Neural cell (in vitro differentiated cells): Measurements from ENCODE around the gene CERS1. TPM values are rescaled to one million over a fixed set of nuclear protein-coding genes. Genes with fewer than 3 reads are reported as not detected.

Experiments used
- H2AFZ ChIP-seq: fragments of 200-600, 300-800 bp; sonication (generic), shearing (Covaris generic); 2 replicates; pipeline ENCODE4 v1.6.0; 2014; ENCODE audit warnings: low read depth, mild to moderate bottlenecking, antibody characterized with exemption, low read length, moderate library complexity
- H3F3A ChIP-seq: fragments of 200-600 bp; shearing (Covaris generic); 2 replicates; pipeline ENCODE4 v1.6.1; 2016; ENCODE audit warnings: mild to moderate bottlenecking, moderate library complexity, mixed read lengths, antibody characterized with exemption, low read length; ENCODE audit not compliant: insufficient read depth, poor library complexity, severe bottlenecking
- H3K27ac ChIP-seq: fragments of 200-600, 300-800 bp; sonication (generic), shearing (Covaris generic); 2 replicates; pipeline ENCODE4 v1.5.1; 2014; ENCODE audit warnings: mild to moderate bottlenecking, low read length, moderate library complexity
- H3K27me3 ChIP-seq: fragments of 300-800, 200-600 bp; sonication (generic), shearing (Covaris generic); 2 replicates; pipeline ENCODE4 v1.6.0; 2014; ENCODE audit warnings: mild to moderate bottlenecking, low read depth, low read length, moderate library complexity; ENCODE audit not compliant: insufficient read depth
- H3K36me3 ChIP-seq: fragments of 300-800, 200-600 bp; sonication (generic), shearing (Covaris generic); 2 replicates; pipeline ENCODE4 v1.5.1; 2014; ENCODE audit warnings: mild to moderate bottlenecking, antibody characterized with exemption, low read length, moderate library complexity; ENCODE audit not compliant: insufficient read depth
- H3K4me2 ChIP-seq: fragments of 300-800, 200-600 bp; sonication (generic), shearing (Covaris generic); 2 replicates; pipeline ENCODE4 v1.6.0; 2014; ENCODE audit warnings: mild to moderate bottlenecking, low read length
- H3K4me3 ChIP-seq: fragments of 300-800, 200-600 bp; sonication (generic), shearing (Covaris generic); 2 replicates; pipeline ENCODE4 v1.5.1; 2014; ENCODE audit warnings: mild to moderate bottlenecking, low read length, moderate library complexity
- H3K79me2 ChIP-seq: fragments of 200-600 bp; shearing (Covaris generic); replicated peaks from 2 replicates; pipeline ENCODE4 v1.6.0; 2014; ENCODE audit warnings: mild to moderate bottlenecking, low read length, moderate library complexity; ENCODE audit not compliant: insufficient read depth
- H3K9ac ChIP-seq: fragments of 300-800, 200-600 bp; sonication (generic), shearing (Covaris generic); 2 replicates; pipeline ENCODE4 v1.6.1; 2016; ENCODE audit warnings: mild to moderate bottlenecking, low read length, mixed read lengths
- H3K9me2 ChIP-seq: fragments of 200-600 bp; shearing (Covaris generic); 2 replicates; pipeline ENCODE4 v1.6.1; 2016; ENCODE audit warnings: mild to moderate bottlenecking, low read length, mixed read lengths; ENCODE audit not compliant: insufficient read depth
- H3K9me3 ChIP-seq: fragments of 200-600, 300-800 bp; sonication (generic), shearing (Covaris generic); 2 replicates; pipeline ENCODE4 v1.6.1; 2016; ENCODE audit warnings: mild to moderate bottlenecking, mixed run types, low read length, moderate library complexity, mixed read lengths
- H4K20me1 ChIP-seq: fragments of 200-600 bp; shearing (Covaris generic); 2 replicates; pipeline ENCODE4 v1.6.1; 2016; ENCODE audit warnings: mild to moderate bottlenecking, mixed run types; ENCODE audit not compliant: insufficient read depth
- EP300 ChIP-seq: fragments of 450-650 bp; conservative IDR thresholded peaks from 2 replicates; pipeline ENCODE4 v1.6.1; 2014; ENCODE audit warnings: antibody characterized with exemption, mild to moderate bottlenecking, moderate library complexity; ENCODE audit not compliant: poor library complexity, severe bottlenecking
- EZH2 ChIP-seq: fragments of 200-600, 300-800 bp; shearing (Covaris generic), sonication (generic); IDR thresholded peaks from 2 replicates; pipeline ENCODE4 v1.6.1; 2014; ENCODE audit warnings: antibody characterized with exemption, low read length, borderline replicate concordance, mild to moderate bottlenecking; ENCODE audit not compliant: insufficient read depth, poor library complexity, severe bottlenecking
- MXI1 ChIP-seq: fragments of 450-650 bp; conservative IDR thresholded peaks from 2 replicates; pipeline ENCODE4 v1.6.1; 2014; ENCODE audit warnings: antibody characterized with exemption, mild to moderate bottlenecking; ENCODE audit not compliant: poor library complexity, severe bottlenecking
- POLR2AphosphoS5 ChIP-seq: IDR thresholded peaks from 2 replicates; pipeline ENCODE4 v1.6.1; 2012
- RAD21 ChIP-seq: fragments of 450-650 bp; conservative IDR thresholded peaks from 2 replicates; pipeline ENCODE4 v1.6.1; 2014; ENCODE audit warnings: antibody characterized with exemption, mild to moderate bottlenecking, moderate library complexity
- REST ChIP-seq: IDR thresholded peaks from 2 replicates; pipeline ENCODE4 v1.6.1; 2012; ENCODE audit warnings: borderline replicate concordance
- SMC3 ChIP-seq: fragments of 450-650 bp; conservative IDR thresholded peaks from 2 replicates; pipeline ENCODE4 v1.6.1; 2014; ENCODE audit warnings: antibody characterized with exemption, mild to moderate bottlenecking, moderate library complexity; ENCODE audit not compliant: poor library complexity
- TAF1 ChIP-seq: IDR thresholded peaks from 2 replicates; pipeline ENCODE4 v1.6.1; 2012; ENCODE audit warnings: low read depth
- polyA plus RNA-seq: library from polyadenylated mRNA; depleted of rRNA; stranded (reverse); fragments of >200 nt; gene quantifications from 2 replicates; pipeline ENCODE4 v1.2.3, GENCODE V29; 2014
- TF ChIP-seq, protein P1 (sequence below): fragments of 450-650 bp; IDR thresholded peaks from 2 replicates; pipeline ENCODE4 v1.5.1; 2014; ENCODE audit warnings: antibody characterized with exemption, mild to moderate bottlenecking, moderate library complexity; ENCODE audit not compliant: poor library complexity, severe bottlenecking

Gene CERS1
- polyA plus RNA-seq, 1 donor from 2014 or later, result 19.1 TPM

GRCh38 chr19:18831524-18832305 is 64.2 kb downstream of the CERS1 start, which contains the start of gene UPF1:
UPF1 (plus strand) TSS chr19:18831959; CDS start chr19:18832210, 251 bp downstream.
- Histone ChIP-seq H3K9ac (peak within 1 kb of the TSS; percentile 83), H3K9me2 (no peaks in the 10 kb centered on the region), H3K4me3 (peak within 1 kb of the TSS; percentile 90), H3K4me2 (peak within 1 kb of the TSS; percentile 50), H3F3A (no peaks in the 10 kb centered on the region), H3K27me3 (no peaks in the 10 kb centered on the region), H4K20me1 (peaks cover 22% of the 10 kb centered on the region), H3K79me2 (peaks cover 39% of the 10 kb centered on the region), H2AFZ (peak within 1 kb of the TSS; percentile 34), H3K36me3 (no peaks in the 10 kb centered on the region), H3K9me3 (no peaks in the 10 kb centered on the region), H3K27ac (no peak within 1 kb of the TSS)
- TF ChIP-seq RAD21 (peak; percentile 46), EP300 (peak; percentile 48), TAF1 (no peak), REST (peak; percentile 44), SMC3 (peak; percentile 61), MXI1 (peak; percentile 76), POLR2AphosphoS5 (peak; percentile 94), EZH2 (no peak)
- TF ChIP-seq, protein P1, sequence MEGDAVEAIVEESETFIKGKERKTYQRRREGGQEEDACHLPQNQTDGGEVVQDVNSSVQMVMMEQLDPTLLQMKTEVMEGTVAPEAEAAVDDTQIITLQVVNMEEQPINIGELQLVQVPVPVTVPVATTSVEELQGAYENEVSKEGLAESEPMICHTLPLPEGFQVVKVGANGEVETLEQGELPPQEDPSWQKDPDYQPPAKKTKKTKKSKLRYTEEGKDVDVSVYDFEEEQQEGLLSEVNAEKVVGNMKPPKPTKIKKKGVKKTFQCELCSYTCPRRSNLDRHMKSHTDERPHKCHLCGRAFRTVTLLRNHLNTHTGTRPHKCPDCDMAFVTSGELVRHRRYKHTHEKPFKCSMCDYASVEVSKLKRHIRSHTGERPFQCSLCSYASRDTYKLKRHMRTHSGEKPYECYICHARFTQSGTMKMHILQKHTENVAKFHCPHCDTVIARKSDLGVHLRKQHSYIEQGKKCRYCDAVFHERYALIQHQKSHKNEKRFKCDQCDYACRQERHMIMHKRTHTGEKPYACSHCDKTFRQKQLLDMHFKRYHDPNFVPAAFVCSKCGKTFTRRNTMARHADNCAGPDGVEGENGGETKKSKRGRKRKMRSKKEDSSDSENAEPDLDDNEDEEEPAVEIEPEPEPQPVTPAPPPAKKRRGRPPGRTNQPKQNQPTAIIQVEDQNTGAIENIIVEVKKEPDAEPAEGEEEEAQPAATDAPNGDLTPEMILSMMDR, result peak; percentile 45

- Histone ChIP-seq H3K9ac (no peak overlapping the region), H4K20me1 (peaks cover 22% of the 10 kb centered on the region)
These were observed 65.5 kb downstream of the CERS1 start for GRCh38 chr19:18830488-18830887.

More at GRCh38 chr19:18830488-18830887, 65.5 kb downstream of the CERS1 start:
- no peaks in the 10 kb centered on the region for H3K27me3 ChIP-seq
- H3K4me2 ChIP-seq, result no peak overlapping the region
- H3K27ac ChIP-seq, result no peak overlapping the region
- no peak overlapping the region for H2AFZ ChIP-seq
- no peaks in the 10 kb centered on the region for H3K9me3 ChIP-seq
- no peaks in the 10 kb centered on the region for H3F3A ChIP-seq
- no peaks in the 10 kb centered on the region for H3K9me2 ChIP-seq
- TF ChIP-seq TAF1 (no peak), POLR2AphosphoS5 (no peak), EP300 (no peak), EZH2 (no peak), RAD21 (no peak), MXI1 (no peak), SMC3 (no peak), REST (no peak)
- TF ChIP-seq, protein P1, result no peak
- H3K79me2 ChIP-seq, result peaks cover 30% of the 10 kb centered on the region
- no peak overlapping the region for H3K4me3 ChIP-seq
- no peaks in the 10 kb centered on the region for H3K36me3 ChIP-seq
